NT2/D1 (cell line): ENCODE measurements around the gene JOSD1.

Experiments used
- YY1 ChIP-seq: IDR thresholded peaks from 2 replicates; pipeline ENCODE4 v1.6.1; 2011; ENCODE audit not compliant: insufficient read length, insufficient read depth
- ZNF274 ChIP-seq: IDR thresholded peaks from 2 replicates; pipeline ENCODE4 v1.6.1; 2011; ENCODE audit warnings: mild to moderate bottlenecking, low read depth, low read length

GRCh38 chr22:38720350-38720749 is 19.6 kb upstream of the JOSD1 start:
- no peak for TF ChIP-seq YY1
- no peak for TF ChIP-seq ZNF274
